Testis (tissue), 2 donors: ENCODE data around the gene COTL1.

Source experiments
- CTCF ChIP-seq, 3 experiments: fragments of 450-650 bp in 2 of 3; fragments of 200-600 bp in 1 of 3; sonication (generic) in 1 of 3; IDR thresholded peaks; one replicate each; pipeline ENCODE4 v1.5.1; 2016 to 2019; ENCODE audit warnings: antibody characterized with exemption in 3 of 3, mild to moderate bottlenecking in 2 of 3, moderate library complexity in 1 of 3
- POLR2A ChIP-seq: fragments of 450-650 bp; IDR thresholded peaks from one replicate; pipeline ENCODE4 v1.6.1; 2017; ENCODE audit warnings: antibody characterized with exemption, mild to moderate bottlenecking, moderate library complexity

GRCh38 chr16:84643674-84644073 is 25.8 kb upstream of the COTL1 start:
- TF ChIP-seq POLR2A = no peak
- no peak for TF ChIP-seq CTCF (IDR thresholded peaks at IDR 0.05)
